GM23338 (cell line): ENCODE results near the gene SLC6A8.

Experiments used
- POLR2AphosphoS5 ChIP-seq: IDR thresholded peaks from 2 replicates; pipeline ENCODE4 v1.6.1; 2016; ENCODE audit warnings: antibody characterized with exemption, low read depth
- TF ChIP-seq, protein P1 (sequence below), 2 experiments: fragments of 200-600 bp in 1 of 2; sonication (generic) in 1 of 2; conservative IDR thresholded peaks; 2 replicates each; pipeline versions ENCODE4 v1.5.1 to v1.6.1; 2016 to 2017; ENCODE audit warnings: antibody characterized with exemption in 2 of 2, low read depth in 2 of 2, mild to moderate bottlenecking in 2 of 2, moderate library complexity in 1 of 2
- TF ChIP-seq, protein P2 (sequence below): IDR thresholded peaks from one replicate; pipeline ENCODE4 v1.6.1; 2018; ENCODE audit warnings: antibody characterized with exemption; ENCODE audit not compliant: unreplicated experiment

GRCh38 chrX:153639177-153640044 is 48.3 kb upstream of the SLC6A8 start:
- TF ChIP-seq, protein P1, sequence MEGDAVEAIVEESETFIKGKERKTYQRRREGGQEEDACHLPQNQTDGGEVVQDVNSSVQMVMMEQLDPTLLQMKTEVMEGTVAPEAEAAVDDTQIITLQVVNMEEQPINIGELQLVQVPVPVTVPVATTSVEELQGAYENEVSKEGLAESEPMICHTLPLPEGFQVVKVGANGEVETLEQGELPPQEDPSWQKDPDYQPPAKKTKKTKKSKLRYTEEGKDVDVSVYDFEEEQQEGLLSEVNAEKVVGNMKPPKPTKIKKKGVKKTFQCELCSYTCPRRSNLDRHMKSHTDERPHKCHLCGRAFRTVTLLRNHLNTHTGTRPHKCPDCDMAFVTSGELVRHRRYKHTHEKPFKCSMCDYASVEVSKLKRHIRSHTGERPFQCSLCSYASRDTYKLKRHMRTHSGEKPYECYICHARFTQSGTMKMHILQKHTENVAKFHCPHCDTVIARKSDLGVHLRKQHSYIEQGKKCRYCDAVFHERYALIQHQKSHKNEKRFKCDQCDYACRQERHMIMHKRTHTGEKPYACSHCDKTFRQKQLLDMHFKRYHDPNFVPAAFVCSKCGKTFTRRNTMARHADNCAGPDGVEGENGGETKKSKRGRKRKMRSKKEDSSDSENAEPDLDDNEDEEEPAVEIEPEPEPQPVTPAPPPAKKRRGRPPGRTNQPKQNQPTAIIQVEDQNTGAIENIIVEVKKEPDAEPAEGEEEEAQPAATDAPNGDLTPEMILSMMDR (conservative IDR thresholded peaks at IDR 0.05; ENCODE audit: low read depth in 2 of 2) = no peak
- no peak for TF ChIP-seq POLR2AphosphoS5
- TF ChIP-seq, protein P2, sequence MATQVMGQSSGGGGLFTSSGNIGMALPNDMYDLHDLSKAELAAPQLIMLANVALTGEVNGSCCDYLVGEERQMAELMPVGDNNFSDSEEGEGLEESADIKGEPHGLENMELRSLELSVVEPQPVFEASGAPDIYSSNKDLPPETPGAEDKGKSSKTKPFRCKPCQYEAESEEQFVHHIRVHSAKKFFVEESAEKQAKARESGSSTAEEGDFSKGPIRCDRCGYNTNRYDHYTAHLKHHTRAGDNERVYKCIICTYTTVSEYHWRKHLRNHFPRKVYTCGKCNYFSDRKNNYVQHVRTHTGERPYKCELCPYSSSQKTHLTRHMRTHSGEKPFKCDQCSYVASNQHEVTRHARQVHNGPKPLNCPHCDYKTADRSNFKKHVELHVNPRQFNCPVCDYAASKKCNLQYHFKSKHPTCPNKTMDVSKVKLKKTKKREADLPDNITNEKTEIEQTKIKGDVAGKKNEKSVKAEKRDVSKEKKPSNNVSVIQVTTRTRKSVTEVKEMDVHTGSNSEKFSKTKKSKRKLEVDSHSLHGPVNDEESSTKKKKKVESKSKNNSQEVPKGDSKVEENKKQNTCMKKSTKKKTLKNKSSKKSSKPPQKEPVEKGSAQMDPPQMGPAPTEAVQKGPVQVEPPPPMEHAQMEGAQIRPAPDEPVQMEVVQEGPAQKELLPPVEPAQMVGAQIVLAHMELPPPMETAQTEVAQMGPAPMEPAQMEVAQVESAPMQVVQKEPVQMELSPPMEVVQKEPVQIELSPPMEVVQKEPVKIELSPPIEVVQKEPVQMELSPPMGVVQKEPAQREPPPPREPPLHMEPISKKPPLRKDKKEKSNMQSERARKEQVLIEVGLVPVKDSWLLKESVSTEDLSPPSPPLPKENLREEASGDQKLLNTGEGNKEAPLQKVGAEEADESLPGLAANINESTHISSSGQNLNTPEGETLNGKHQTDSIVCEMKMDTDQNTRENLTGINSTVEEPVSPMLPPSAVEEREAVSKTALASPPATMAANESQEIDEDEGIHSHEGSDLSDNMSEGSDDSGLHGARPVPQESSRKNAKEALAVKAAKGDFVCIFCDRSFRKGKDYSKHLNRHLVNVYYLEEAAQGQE = no peak
